Muscle of leg (tissue), 11 donors: ENCODE results near the gene VPS52. TPM values are rescaled to one million over a fixed set of nuclear protein-coding genes. Genes with fewer than 3 reads are reported as not detected.
A peak's percentile ranks its signal among the peaks of the same experiment; 100 is the strongest.

ENCODE experiments used
- DNase-seq: peaks from one replicate; pipeline ENCODE4 v3.0.0; 2013
- H3K27ac ChIP-seq: one replicate; pipeline ENCODE4 v1.5.1; 2013; ENCODE audit warnings: mild to moderate bottlenecking, low read length, control low read depth
- H3K27me3 ChIP-seq: one replicate; pipeline ENCODE4 v1.6.1; 2013; ENCODE audit warnings: low read length; ENCODE audit not compliant: control insufficient read depth, insufficient read depth
- H3K36me3 ChIP-seq: one replicate; pipeline ENCODE4 v1.6.1; 2013; ENCODE audit warnings: low read length; ENCODE audit not compliant: control insufficient read depth, insufficient read depth
- H3K4me1 ChIP-seq: one replicate; pipeline ENCODE4 v1.6.1; 2013; ENCODE audit warnings: low read length; ENCODE audit not compliant: control insufficient read depth, insufficient read depth
- H3K4me3 ChIP-seq: one replicate; pipeline ENCODE4 v1.5.1; 2013; ENCODE audit warnings: low read length, control low read depth
- H3K9me3 ChIP-seq: replicated peaks from 2 replicates; pipeline ENCODE4 v1.6.1; 2013; ENCODE audit warnings: low read depth, low read length; ENCODE audit not compliant: control insufficient read depth
- WGBS: methylation state at CpG from one replicate; pipeline ENCODE4 v1.1.5; 2013; ENCODE audit warnings: missing lambda C conversion rate; ENCODE audit not compliant: insufficient coverage; 5-methylcytosine and 5-hydroxymethylcytosine counted together
- polyA plus RNA-seq, 8 donors: library from polyadenylated mRNA; unstranded; fragments of 120-200 nt; gene quantifications; one replicate each; pipeline versions ENCODE4 v1.2.1 to v1.2.3, GENCODE V29; 2013; ENCODE audit warnings: inconsistent platforms in 1 of 8, low replicate concordance in 1 of 8; ENCODE audit not compliant: insufficient read length in 8 of 8, insufficient read depth in 1 of 8
- total RNA-seq: library from RNA; stranded (reverse); fragments of 120-200 nt; gene quantifications from one replicate; pipeline ENCODE4 v1.2.4, GENCODE V29; 2013

Gene VPS52
- total and polyA plus RNA-seq, 9 donors = 26.1 to 52.1 (median 36.1) TPM

DNA sequence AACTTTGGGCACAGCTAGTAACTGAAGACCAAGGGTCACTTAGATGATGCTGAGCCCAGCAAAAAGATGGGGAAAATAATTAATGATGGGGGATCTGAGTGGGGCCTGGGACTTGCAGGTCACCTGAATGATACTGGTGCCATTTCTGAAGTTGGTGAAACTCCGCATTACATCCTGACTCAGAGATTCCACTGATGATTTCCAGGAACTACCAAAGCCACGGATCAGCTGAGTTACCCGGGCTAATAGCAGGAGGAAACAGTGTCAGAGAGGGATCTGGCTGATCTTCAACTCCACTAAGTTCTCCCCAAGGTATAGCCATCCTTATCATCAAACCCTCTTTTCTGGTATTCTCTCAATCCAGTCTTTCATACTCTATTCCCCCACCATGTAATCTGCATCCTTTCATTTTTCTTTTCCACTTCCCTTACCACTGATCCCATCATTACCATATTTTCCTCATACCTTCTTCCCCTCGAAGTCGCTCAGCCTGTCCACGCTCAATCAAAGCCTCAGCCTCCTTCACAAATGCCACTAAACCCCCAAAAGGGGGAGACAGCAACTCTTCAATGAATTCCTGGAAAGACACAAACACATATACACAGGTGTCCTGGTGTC lies 20.2 kb downstream of the VPS52 start:
- H3K4me1 ChIP-seq = peaks cover 25% of the 10 kb centered on the region
- H3K4me3 ChIP-seq = no peak overlapping the region
- peaks cover 17% of the 10 kb centered on the region for H3K36me3 ChIP-seq
- WGBS = 93% methylated on average over 6 of the region's 6 CpGs
- no peak overlapping the region for H3K27ac ChIP-seq
- H3K27me3 ChIP-seq = peaks cover 4% of the 10 kb centered on the region
- H3K9me3 ChIP-seq = no peaks in the 10 kb centered on the region
- no peak for DNase-seq

DNA sequence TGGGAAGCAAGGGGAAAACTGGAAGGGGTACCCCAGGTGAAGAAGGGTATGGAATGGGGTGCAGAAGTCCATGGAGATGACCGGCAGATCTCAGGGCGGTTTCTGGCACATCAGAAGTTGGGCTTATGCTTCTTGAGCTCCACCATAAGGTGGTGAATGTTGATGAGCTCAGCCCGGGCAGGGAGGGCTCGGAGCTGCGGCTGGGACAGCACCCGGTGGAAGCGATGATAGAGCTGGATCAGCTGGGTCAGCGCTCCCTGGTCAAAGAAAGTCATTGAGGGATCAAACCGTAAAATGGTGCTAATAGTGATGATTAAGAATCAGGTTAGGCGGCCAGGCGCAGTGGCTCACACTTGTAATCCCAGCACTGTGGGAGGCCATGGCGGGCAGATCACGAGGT lies 20.9 kb downstream of the VPS52 start:
- Histone ChIP-seq H3K9me3 (no peaks in the 10 kb centered on the region), H3K27me3 (peaks cover 8% of the 10 kb centered on the region), H3K4me1 (peaks cover 25% of the 10 kb centered on the region), H3K4me3 (no peak overlapping the region), H3K27ac (no peak overlapping the region), H3K36me3 (peaks cover 17% of the 10 kb centered on the region)
- WGBS = 92% methylated on average over 10 of the region's 13 CpGs
- DNase-seq = no peak

DNA sequence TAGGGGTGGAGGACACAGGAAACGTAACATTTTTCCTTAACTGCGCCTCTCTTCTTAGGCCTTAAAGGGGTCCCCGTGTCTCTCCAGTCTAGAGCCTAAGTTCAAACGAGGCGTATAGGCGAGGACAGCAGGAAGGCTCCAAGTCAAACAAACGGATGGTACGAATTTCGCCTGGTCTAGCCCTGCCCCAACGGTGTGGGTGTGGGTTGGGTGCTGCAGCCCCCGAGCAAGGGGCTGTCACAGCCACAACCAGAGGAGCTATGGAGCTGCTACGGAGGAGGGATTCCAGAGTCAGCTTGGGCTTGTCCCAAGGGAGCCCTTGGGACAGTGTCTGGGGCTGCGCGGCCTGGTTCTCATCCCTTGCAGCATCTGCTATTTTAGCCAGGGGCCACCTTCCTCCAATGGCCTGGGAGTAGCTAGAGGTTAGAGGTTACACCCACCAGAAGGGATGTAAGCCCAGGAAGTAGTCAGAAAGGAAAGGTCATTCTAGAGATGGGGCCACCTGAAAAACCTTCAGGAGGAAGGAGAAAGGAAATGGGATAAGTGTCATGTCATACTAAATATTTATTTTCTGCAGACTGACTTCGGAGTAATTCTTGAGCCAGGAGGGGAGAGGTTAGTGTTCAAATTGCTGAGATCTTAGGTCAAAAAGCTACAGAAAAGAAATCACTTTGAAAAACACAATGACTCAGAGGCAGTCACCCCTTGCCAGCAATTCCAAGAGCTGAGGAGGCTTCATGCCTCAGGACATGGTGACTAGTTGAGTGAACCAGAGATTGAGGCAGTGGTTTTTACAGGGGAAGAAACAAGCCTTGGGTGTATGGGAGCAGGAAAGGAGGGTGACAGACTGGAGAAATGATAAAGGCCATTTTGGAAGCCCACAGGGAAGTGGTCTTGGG lies 21.7 kb downstream of the VPS52 start:
- peak; percentile 45 for DNase-seq
- H3K36me3 ChIP-seq = peaks cover 17% of the 10 kb centered on the region
- no peaks in the 10 kb centered on the region for H3K9me3 ChIP-seq
- peak overlapping the region; percentile 65 for H3K4me3 ChIP-seq
- H3K27ac ChIP-seq = peak overlapping the region; percentile 91
- H3K27me3 ChIP-seq = peaks cover 8% of the 10 kb centered on the region
- WGBS = 9% methylated on average over 12 of the region's 15 CpGs
- H3K4me1 ChIP-seq = peaks cover 25% of the 10 kb centered on the region

- peaks cover 13% of the 10 kb centered on the region for H3K36me3 ChIP-seq
- H3K4me3 ChIP-seq = peak overlapping the region; percentile 65
- DNase-seq = peak; percentile 100
- H3K27me3 ChIP-seq = peaks cover 8% of the 10 kb centered on the region
- H3K27ac ChIP-seq = peak overlapping the region; percentile 91
- H3K9me3 ChIP-seq = no peaks in the 10 kb centered on the region
- WGBS = under 1% methylated on average over 48 of the region's 58 CpGs
- peaks cover 25% of the 10 kb centered on the region for H3K4me1 ChIP-seq
These were observed 22.5 kb downstream of the VPS52 start for GRCh38 chr6:33248932-33249731.

DNA sequence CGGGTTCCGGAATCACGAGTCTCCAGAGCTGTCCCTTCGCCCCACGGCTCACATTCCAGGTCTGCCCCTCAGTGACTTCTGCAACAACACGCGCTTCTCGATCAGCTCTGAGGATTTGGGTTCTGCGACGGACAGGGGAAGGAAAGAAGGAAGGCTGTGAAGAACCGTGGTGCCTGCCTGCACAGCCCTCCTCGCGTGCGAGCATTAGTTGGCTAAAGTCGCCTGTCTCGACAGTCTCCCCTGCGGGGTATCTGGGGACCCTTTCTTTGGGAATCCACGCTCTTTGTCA lies 23.1 kb downstream of the VPS52 start:
- peaks cover 25% of the 10 kb centered on the region for H3K4me1 ChIP-seq

GRCh38 chr6:33247977-33248642 lies 23.6 kb downstream of the VPS52 start:
- Histone ChIP-seq H3K4me3 (peak overlapping the region; percentile 65), H3K27me3 (peaks cover 9% of the 10 kb centered on the region), H3K9me3 (no peaks in the 10 kb centered on the region), H3K36me3 (peaks cover 13% of the 10 kb centered on the region), H3K27ac (peak overlapping the region; percentile 91), H3K4me1 (peaks cover 25% of the 10 kb centered on the region)
- DNase-seq = peak; percentile 92
- under 1% methylated on average over 24 of the region's 28 CpGs for WGBS

More for the DNA sequence above, 23.1 kb downstream of the VPS52 start:
- Histone ChIP-seq H3K36me3 (peaks cover 13% of the 10 kb centered on the region), H3K9me3 (no peaks in the 10 kb centered on the region), H3K27ac (peak overlapping the region; percentile 91), H3K27me3 (peaks cover 8% of the 10 kb centered on the region), H3K4me3 (peak overlapping the region; percentile 65)
- no peak for DNase-seq
- WGBS = 2% methylated on average over 18 of the region's 18 CpGs

DNA sequence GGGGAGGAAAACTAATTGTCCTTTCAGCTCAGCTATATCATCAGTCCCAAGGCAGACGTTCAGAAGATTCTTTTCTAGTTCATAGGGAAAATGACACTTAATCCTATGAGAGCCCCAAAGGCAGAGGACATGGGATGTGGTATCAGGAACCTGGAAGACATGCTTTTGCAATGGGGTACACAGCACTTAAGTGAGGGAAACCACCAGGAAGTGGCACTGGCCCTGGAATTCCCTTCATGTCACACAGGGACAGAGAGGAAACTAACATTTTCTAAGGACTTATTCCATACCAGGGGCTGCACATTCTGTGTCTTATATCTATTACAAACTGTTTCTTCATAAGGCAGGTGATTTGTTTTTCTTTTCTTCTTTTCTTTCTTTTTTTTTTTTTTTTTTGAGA lies 28.2 kb downstream of the VPS52 start:
- no peaks in the 10 kb centered on the region for H3K9me3 ChIP-seq
- no CpG with 5 or more reads among the region's 1 CpG for WGBS
- no peak overlapping the region for H3K27ac ChIP-seq
- H3K36me3 ChIP-seq = no peaks in the 10 kb centered on the region
- H3K4me1 ChIP-seq = peaks cover 7% of the 10 kb centered on the region
- no peak overlapping the region for H3K4me3 ChIP-seq
- DNase-seq = no peak
- H3K27me3 ChIP-seq = peaks cover 11% of the 10 kb centered on the region

DNA sequence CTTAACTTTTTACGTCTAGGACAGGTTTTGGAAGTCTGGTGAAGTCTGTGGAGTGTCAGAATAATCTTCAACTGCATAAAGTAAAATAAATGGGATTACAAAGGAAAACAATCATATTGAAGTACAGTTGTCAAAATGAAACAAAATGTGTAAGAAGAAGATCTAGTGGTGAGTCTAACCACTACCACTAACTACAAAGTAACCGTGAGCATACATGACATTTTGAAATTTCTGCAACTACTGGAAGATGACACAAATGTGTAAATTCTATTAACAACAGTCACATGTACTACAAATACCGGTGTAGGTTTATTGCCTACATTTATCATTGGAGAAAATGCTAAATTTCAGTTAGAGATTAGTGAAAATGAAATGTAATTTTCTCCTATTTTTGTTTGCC lies 29.7 kb downstream of the VPS52 start:
- WGBS = no CpG with 5 or more reads among the region's 3 CpGs
- no peak overlapping the region for H3K27ac ChIP-seq
- H3K4me3 ChIP-seq = no peak overlapping the region
- DNase-seq = no peak
- H3K36me3 ChIP-seq = no peaks in the 10 kb centered on the region
- H3K27me3 ChIP-seq = peaks cover 8% of the 10 kb centered on the region
- H3K9me3 ChIP-seq = no peaks in the 10 kb centered on the region
- H3K4me1 ChIP-seq = no peaks in the 10 kb centered on the region

- DNase-seq = no peak
- 40% methylated on average over 1 of the region's 2 CpGs for WGBS
- Histone ChIP-seq H3K27ac (no peak overlapping the region), H3K4me3 (no peak overlapping the region), H3K36me3 (no peaks in the 10 kb centered on the region), H3K27me3 (peaks cover 2% of the 10 kb centered on the region), H3K4me1 (peaks cover 8% of the 10 kb centered on the region), H3K9me3 (no peaks in the 10 kb centered on the region)
These were observed 33.9 kb downstream of the VPS52 start for GRCh38 chr6:33237741-33238140.
